ENCODE results near the gene VWA7.
A peak's percentile ranks its signal among the peaks of the same experiment; 100 is the strongest.
"Not testable (repeated sequence)": the region's sequence is repeated elsewhere in the genome, so short reads cannot be mapped to it uniquely, and the experiment has no call there.

Gene VWA7

GRCh38 chr6:31776989-31777666, at the start of gene VWA7:
Gene VWA7 (minus strand): TSS chr6:31777328. CDS start chr6:31776779, 549 bp downstream.
- TF ChIP-seq SUZ12 (IDR thresholded peaks at IDR 0.05; ENCODE audit: extremely low read depth, insufficient read depth, insufficient read length) (no peak), YY1 (IDR thresholded peaks at IDR 0.05; ENCODE audit: insufficient read depth, insufficient read length) (no peak), ZNF274 (IDR thresholded peaks at IDR 0.05; ENCODE audit: low read depth, low read length) (no peak)
- no peaks in the 10 kb centered on the region for H3K27me3 ChIP-seq (ENCODE audit: insufficient read depth, insufficient read length)
- DNase-seq (ENCODE audit: low read depth, low spot score): no peak
- H3K4me1 ChIP-seq (ENCODE audit: insufficient read depth, insufficient read length): peaks cover 3% of the 10 kb centered on the region
- H3K36me3 ChIP-seq (ENCODE audit: insufficient read depth, insufficient read length, low read length): peaks cover 52% of the 10 kb centered on the region
- H3K9me3 ChIP-seq (ENCODE audit: insufficient read depth, low read length): no peaks in the 10 kb centered on the region
- no peak within 1 kb of the TSS for H3K9ac ChIP-seq (ENCODE audit: insufficient read length, low read depth)
- H3K4me3 ChIP-seq (ENCODE audit: insufficient read length, low read depth): no peak within 1 kb of the TSS

- Histone ChIP-seq H3K9ac (ENCODE audit: insufficient read length, low read depth) (peak overlapping the region; percentile 37), H3K4me1 (ENCODE audit: insufficient read depth, insufficient read length) (no peaks in the 10 kb centered on the region), H3K9me3 (ENCODE audit: insufficient read depth, low read length) (no peaks in the 10 kb centered on the region), H3K4me3 (ENCODE audit: insufficient read length, low read depth) (peak overlapping the region; percentile 37), H3K27me3 (ENCODE audit: insufficient read depth, insufficient read length) (no peaks in the 10 kb centered on the region), H3K36me3 (ENCODE audit: insufficient read depth, insufficient read length, low read length) (no peaks in the 10 kb centered on the region)
- DNase-seq (ENCODE audit: low read depth, low spot score): no peak
- no peak for TF ChIP-seq SUZ12 (IDR thresholded peaks at IDR 0.05; ENCODE audit: extremely low read depth, insufficient read depth, insufficient read length)
- no peak for TF ChIP-seq ZNF274 (IDR thresholded peaks at IDR 0.05; ENCODE audit: low read depth, low read length)
- no peak for TF ChIP-seq YY1 (IDR thresholded peaks at IDR 0.05; ENCODE audit: insufficient read depth, insufficient read length)
These were observed 49.7 kb upstream of the VWA7 start for GRCh38 chr6:31826793-31827285.

- Histone ChIP-seq H3K27me3 (ENCODE audit: insufficient read depth, insufficient read length) (no peaks in the 10 kb centered on the region), H3K36me3 (ENCODE audit: insufficient read depth, insufficient read length, low read length) (no peaks in the 10 kb centered on the region), H3K4me1 (ENCODE audit: insufficient read depth, insufficient read length) (no peaks in the 10 kb centered on the region), H3K9ac (ENCODE audit: insufficient read length, low read depth) (no peak overlapping the region), H3K4me3 (ENCODE audit: insufficient read length, low read depth) (no peak overlapping the region), H3K9me3 (ENCODE audit: insufficient read depth, low read length) (no peaks in the 10 kb centered on the region)
- TF ChIP-seq YY1 (IDR thresholded peaks at IDR 0.05; ENCODE audit: insufficient read depth, insufficient read length) (no peak), SUZ12 (IDR thresholded peaks at IDR 0.05; ENCODE audit: extremely low read depth, insufficient read depth, insufficient read length) (no peak)
- DNase-seq (ENCODE audit: low read depth, low spot score): no peak
These were observed 48.4 kb upstream of the VWA7 start for GRCh38 chr6:31825553-31825952.

DNA sequence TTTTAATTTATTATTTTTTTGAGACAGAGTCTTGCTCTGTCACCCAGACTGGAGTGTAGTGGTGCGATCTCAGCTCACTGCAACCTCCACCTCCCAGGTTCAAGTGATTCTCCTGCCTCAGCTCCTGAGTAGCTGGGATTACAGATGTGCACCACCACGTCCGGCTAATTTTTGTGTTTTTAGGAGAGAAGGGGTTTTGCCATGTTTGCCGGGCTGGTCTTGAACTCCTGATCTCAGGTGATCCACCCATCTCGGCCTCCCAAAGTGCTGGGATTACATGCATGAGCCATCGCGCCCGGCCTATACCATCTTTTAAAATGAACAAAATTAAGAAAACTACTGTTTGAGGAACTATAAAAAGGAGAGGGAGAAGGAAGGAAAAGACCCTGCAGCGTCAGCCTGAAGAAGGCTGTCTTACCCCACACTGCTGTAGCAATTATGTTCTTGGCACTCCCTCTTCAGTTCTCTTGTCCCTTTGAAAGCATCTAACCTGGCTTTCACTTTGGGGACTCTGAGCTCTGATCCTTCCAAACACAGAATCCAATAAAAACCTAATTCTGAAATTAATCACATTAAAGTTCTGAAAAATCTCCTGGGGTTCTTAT, 46.6 kb upstream of the VWA7 start:
- not testable (repeated sequence) for H3K4me3 ChIP-seq (ENCODE audit: insufficient read length, low read depth); H3K27me3 ChIP-seq (ENCODE audit: insufficient read depth, insufficient read length); DNase-seq (ENCODE audit: low read depth, low spot score); H3K36me3 ChIP-seq (ENCODE audit: insufficient read depth, insufficient read length, low read length); H3K9ac ChIP-seq (ENCODE audit: insufficient read length, low read depth); H3K4me1 ChIP-seq (ENCODE audit: insufficient read depth, insufficient read length); H3K9me3 ChIP-seq (ENCODE audit: insufficient read depth, low read length)

DNA sequence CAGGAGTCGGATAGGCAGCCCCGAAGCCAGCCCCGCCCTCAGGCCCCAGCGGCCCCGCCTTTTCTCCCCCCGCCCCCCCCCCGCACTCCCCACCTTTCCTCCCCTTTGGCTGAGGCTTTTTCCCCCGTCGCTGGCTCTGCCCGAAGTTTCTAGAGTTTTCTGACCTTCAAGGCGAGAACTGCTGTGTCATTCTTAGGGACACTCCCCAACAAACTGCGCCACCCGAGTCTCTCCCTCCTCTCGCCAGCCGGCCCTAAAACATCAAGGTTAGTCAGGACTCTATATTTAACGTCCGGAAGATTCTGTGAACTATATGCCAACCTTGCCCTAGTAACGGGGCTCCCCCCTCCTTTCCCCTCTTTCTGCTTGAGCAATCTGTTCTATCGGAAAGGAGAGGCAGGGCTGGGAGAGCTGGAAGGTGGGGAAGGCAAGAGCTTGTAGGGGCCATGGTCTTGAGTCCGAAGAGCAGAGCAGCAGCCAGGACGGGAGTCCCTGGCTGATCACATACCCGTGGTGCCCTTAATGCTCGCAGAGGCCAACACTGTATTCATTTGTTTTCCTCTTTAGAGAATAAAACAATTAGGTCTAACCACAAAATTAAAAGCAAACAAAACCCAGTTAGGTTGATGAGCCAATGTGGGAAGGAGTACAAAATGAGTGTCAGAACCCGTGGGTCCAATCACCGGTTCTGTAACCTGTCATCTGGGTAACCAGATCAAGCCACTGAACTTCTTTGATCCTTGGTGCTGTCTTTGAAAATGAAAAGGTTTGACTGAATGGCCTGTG, 45.1 kb upstream of the VWA7 start:
- TF ChIP-seq SUZ12 (IDR thresholded peaks at IDR 0.05; ENCODE audit: extremely low read depth, insufficient read depth, insufficient read length) (no peak), ZNF274 (IDR thresholded peaks at IDR 0.05; ENCODE audit: low read depth, low read length) (no peak), YY1 (IDR thresholded peaks at IDR 0.05; ENCODE audit: insufficient read depth, insufficient read length) (no peak)
- Histone ChIP-seq H3K9ac (ENCODE audit: insufficient read length, low read depth) (peak overlapping the region; percentile 86), H3K4me3 (ENCODE audit: insufficient read length, low read depth) (peak overlapping the region; percentile 49), H3K36me3 (ENCODE audit: insufficient read depth, insufficient read length, low read length) (peaks cover 10% of the 10 kb centered on the region), H3K27me3 (ENCODE audit: insufficient read depth, insufficient read length) (no peaks in the 10 kb centered on the region), H3K4me1 (ENCODE audit: insufficient read depth, insufficient read length) (no peaks in the 10 kb centered on the region), H3K9me3 (ENCODE audit: insufficient read depth, low read length) (no peaks in the 10 kb centered on the region; the same call in 1 of the 2 replicates)
- no peak for DNase-seq (ENCODE audit: low read depth, low spot score)

- Histone ChIP-seq H3K36me3 (ENCODE audit: insufficient read depth, insufficient read length, low read length) (peaks cover 10% of the 10 kb centered on the region), H3K4me1 (ENCODE audit: insufficient read depth, insufficient read length) (no peaks in the 10 kb centered on the region)
- DNase-seq (ENCODE audit: low read depth, low spot score): no peak
These were observed 44.3 kb upstream of the VWA7 start for GRCh38 chr6:31821301-31822035.

GRCh38 chr6:31820399-31820798, 43.3 kb upstream of the VWA7 start:
- H3K4me1 ChIP-seq (ENCODE audit: insufficient read depth, insufficient read length); H3K9ac ChIP-seq (ENCODE audit: insufficient read length, low read depth): not testable (repeated sequence)

More at GRCh38 chr6:31821301-31822035, 44.3 kb upstream of the VWA7 start:
- Histone ChIP-seq H3K9ac (ENCODE audit: insufficient read length, low read depth) (peak overlapping the region; percentile 80), H3K9me3 (ENCODE audit: insufficient read depth, low read length) (no peaks in the 10 kb centered on the region; the same call in 1 of the 2 replicates), H3K4me3 (ENCODE audit: insufficient read length, low read depth) (peak overlapping the region; percentile 49), H3K27me3 (ENCODE audit: insufficient read depth, insufficient read length) (no peaks in the 10 kb centered on the region)
- TF ChIP-seq YY1 (IDR thresholded peaks at IDR 0.05; ENCODE audit: insufficient read depth, insufficient read length) (no peak), ZNF274 (IDR thresholded peaks at IDR 0.05; ENCODE audit: low read depth, low read length) (no peak), SUZ12 (IDR thresholded peaks at IDR 0.05; ENCODE audit: extremely low read depth, insufficient read depth, insufficient read length) (no peak)

More at GRCh38 chr6:31820399-31820798, 43.3 kb upstream of the VWA7 start:
- not testable (repeated sequence) for H3K4me3 ChIP-seq (ENCODE audit: insufficient read length, low read depth); H3K9me3 ChIP-seq (ENCODE audit: insufficient read depth, low read length); DNase-seq (ENCODE audit: low read depth, low spot score); H3K36me3 ChIP-seq (ENCODE audit: insufficient read depth, insufficient read length, low read length); H3K27me3 ChIP-seq (ENCODE audit: insufficient read depth, insufficient read length)
